Muscle layer of duodenum (tissue), 2 donors: ENCODE data around the gene SNX13.

Experiments
- H3K27ac ChIP-seq: one replicate; pipeline ENCODE4 v1.7.0; 2013; ENCODE audit warnings: mild to moderate bottlenecking, low read length
- H3K27me3 ChIP-seq: one replicate; pipeline ENCODE4 v1.7.0; 2013; ENCODE audit warnings: low read depth, mild to moderate bottlenecking, control low read depth, low read length
- H3K36me3 ChIP-seq, 2 donors: one replicate each; pipeline ENCODE4 v1.7.0; 2013; ENCODE audit warnings: low read length in 2 of 2, control low read depth in 1 of 2, mild to moderate bottlenecking in 1 of 2; ENCODE audit not compliant: insufficient read depth in 2 of 2, control insufficient read depth in 1 of 2
- H3K4me1 ChIP-seq, 2 donors: one replicate each; pipeline ENCODE4 v1.7.0; 2013; ENCODE audit warnings: low read length in 2 of 2, mild to moderate bottlenecking in 2 of 2, control low read depth in 1 of 2, moderate library complexity in 1 of 2; ENCODE audit not compliant: insufficient read depth in 2 of 2, control insufficient read depth in 1 of 2
- H3K4me3 ChIP-seq, 2 donors: one replicate each; pipeline ENCODE4 v1.7.0; 2013; ENCODE audit warnings: low read length in 2 of 2, low read depth in 1 of 2, mild to moderate bottlenecking in 1 of 2
- H3K9me3 ChIP-seq, 2 donors: one replicate each; pipeline ENCODE4 v1.7.0; 2013; ENCODE audit warnings: low read length in 2 of 2, control low read depth in 1 of 2, mild to moderate bottlenecking in 1 of 2; ENCODE audit not compliant: control insufficient read depth in 1 of 2
- donor health status: healthy.

Gene SNX13

GRCh38 chr7:17968791-17969715 is 28.8 kb upstream of the SNX13 start:
- H3K4me1 ChIP-seq = no peaks in the 10 kb centered on the region
- no peaks in the 10 kb centered on the region for H3K9me3 ChIP-seq
- H3K4me3 ChIP-seq = no peak overlapping the region
- no peak overlapping the region for H3K27ac ChIP-seq
- no peaks in the 10 kb centered on the region for H3K27me3 ChIP-seq
- no peaks in the 10 kb centered on the region for H3K36me3 ChIP-seq

GRCh38 chr7:17966706-17967105 is 26.4 kb upstream of the SNX13 start:
- no peaks in the 10 kb centered on the region for H3K9me3 ChIP-seq

GRCh38 chr7:17965603-17966002 is 25.3 kb upstream of the SNX13 start:
- H3K27ac ChIP-seq = no peak overlapping the region
- H3K36me3 ChIP-seq = no peaks in the 10 kb centered on the region
- no peaks in the 10 kb centered on the region for H3K4me1 ChIP-seq
- no peaks in the 10 kb centered on the region for H3K27me3 ChIP-seq
- H3K9me3 ChIP-seq = no peaks in the 10 kb centered on the region
- H3K4me3 ChIP-seq = no peak overlapping the region

More at GRCh38 chr7:17966706-17967105, 26.4 kb upstream of the SNX13 start:
- Histone ChIP-seq H3K27ac (no peak overlapping the region), H3K27me3 (no peaks in the 10 kb centered on the region), H3K36me3 (no peaks in the 10 kb centered on the region), H3K4me3 (no peak overlapping the region), H3K4me1 (no peaks in the 10 kb centered on the region)

DNA sequence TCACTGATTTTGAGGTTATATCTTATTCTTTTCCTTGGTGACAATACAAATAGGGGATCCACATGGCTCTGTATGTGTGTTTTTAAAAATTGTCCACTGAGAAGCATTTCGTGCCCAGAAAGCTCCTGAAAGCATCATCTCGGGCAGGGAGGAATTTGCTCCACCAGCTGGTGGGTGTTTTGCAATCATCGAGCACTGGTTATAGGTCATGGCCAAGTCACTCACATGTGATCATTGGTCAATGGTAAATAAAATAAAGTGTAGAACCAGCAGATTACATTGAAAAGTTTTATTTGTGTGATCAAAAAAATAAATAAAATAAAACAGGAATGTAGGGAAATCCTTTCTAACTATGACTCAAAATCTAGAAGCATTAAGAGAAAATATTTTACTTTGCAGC is 23.0 kb upstream of the SNX13 start:
- H3K27ac ChIP-seq = no peak overlapping the region
- no peak overlapping the region for H3K4me3 ChIP-seq
- H3K36me3 ChIP-seq = no peaks in the 10 kb centered on the region
- no peaks in the 10 kb centered on the region for H3K27me3 ChIP-seq
- H3K4me1 ChIP-seq = no peaks in the 10 kb centered on the region
- no peaks in the 10 kb centered on the region for H3K9me3 ChIP-seq

- no peaks in the 10 kb centered on the region for H3K9me3 ChIP-seq
These were observed 22.4 kb upstream of the SNX13 start for GRCh38 chr7:17962652-17963051.

GRCh38 chr7:17957871-17958270 is 17.6 kb upstream of the SNX13 start:
- Histone ChIP-seq H3K9me3 (no peaks in the 10 kb centered on the region), H3K36me3 (no peaks in the 10 kb centered on the region), H3K27ac (no peak overlapping the region), H3K27me3 (no peaks in the 10 kb centered on the region), H3K4me3 (no peak overlapping the region), H3K4me1 (no peaks in the 10 kb centered on the region)

More at GRCh38 chr7:17962652-17963051, 22.4 kb upstream of the SNX13 start:
- Histone ChIP-seq H3K27me3 (no peaks in the 10 kb centered on the region), H3K4me3 (no peak overlapping the region), H3K4me1 (no peaks in the 10 kb centered on the region), H3K36me3 (no peaks in the 10 kb centered on the region), H3K27ac (no peak overlapping the region)

GRCh38 chr7:17952387-17952786 is 12.1 kb upstream of the SNX13 start:
- Histone ChIP-seq H3K27ac (no peak overlapping the region), H3K27me3 (no peaks in the 10 kb centered on the region), H3K4me1 (no peaks in the 10 kb centered on the region), H3K4me3 (no peak overlapping the region), H3K36me3 (no peaks in the 10 kb centered on the region), H3K9me3 (no peaks in the 10 kb centered on the region)

- Histone ChIP-seq H3K4me3 (no peak overlapping the region), H3K36me3 (no peaks in the 10 kb centered on the region), H3K9me3 (no peaks in the 10 kb centered on the region), H3K27ac (no peak overlapping the region), H3K4me1 (no peaks in the 10 kb centered on the region), H3K27me3 (no peaks in the 10 kb centered on the region)
These were observed 11.5 kb upstream of the SNX13 start for GRCh38 chr7:17951742-17952254.

DNA sequence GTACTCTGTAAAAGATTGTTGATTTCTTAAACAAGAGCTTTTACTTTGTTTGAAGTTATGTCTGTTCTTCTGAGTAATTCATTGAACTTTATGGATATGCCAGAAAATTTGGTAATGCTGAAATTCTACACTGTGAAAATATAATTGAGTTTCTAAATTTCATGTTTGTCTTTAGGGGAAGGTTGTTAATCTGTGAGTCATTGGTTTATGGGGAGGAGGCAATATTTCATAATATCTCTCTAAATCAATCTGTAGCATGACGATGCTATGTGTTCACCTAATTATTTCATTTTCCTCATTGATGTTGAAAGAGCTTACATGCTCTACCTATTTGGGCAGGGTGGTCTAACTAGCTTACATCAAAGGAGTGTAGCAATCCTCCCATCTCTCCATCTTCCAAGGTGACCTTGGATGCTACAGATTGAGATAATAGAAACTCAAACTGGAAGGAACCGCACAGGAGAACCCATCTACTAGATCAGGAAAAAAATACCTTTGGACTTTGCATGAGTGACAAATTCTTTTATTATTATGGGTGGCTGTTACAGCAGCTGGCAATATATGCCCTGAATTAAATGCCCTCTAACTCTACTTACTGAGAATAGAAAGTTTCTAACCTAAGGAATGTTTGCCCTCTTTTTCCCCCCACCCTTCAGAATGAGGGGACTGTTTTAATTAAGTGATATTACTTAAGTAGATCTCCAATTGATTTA is 8.4 kb upstream of the SNX13 start:
- Histone ChIP-seq H3K27me3 (no peaks in the 10 kb centered on the region), H3K4me3 (no peak overlapping the region)

GRCh38 chr7:17947620-17948019 is 7.3 kb upstream of the SNX13 start:
- Histone ChIP-seq H3K9me3 (no peaks in the 10 kb centered on the region), H3K36me3 (no peaks in the 10 kb centered on the region), H3K4me3 (no peak overlapping the region), H3K27me3 (no peaks in the 10 kb centered on the region), H3K4me1 (no peaks in the 10 kb centered on the region), H3K27ac (no peak overlapping the region)

More for the DNA sequence above, 8.4 kb upstream of the SNX13 start:
- no peaks in the 10 kb centered on the region for H3K9me3 ChIP-seq
- H3K36me3 ChIP-seq = no peaks in the 10 kb centered on the region
- no peak overlapping the region for H3K27ac ChIP-seq
- H3K4me1 ChIP-seq = no peaks in the 10 kb centered on the region

- Histone ChIP-seq H3K36me3 (no peaks in the 10 kb centered on the region), H3K4me3 (no peak overlapping the region), H3K4me1 (peaks cover 0 to under 1% of the 10 kb centered on the region in 2 donors), H3K27me3 (no peaks in the 10 kb centered on the region), H3K9me3 (no peaks in the 10 kb centered on the region), H3K27ac (no peak overlapping the region)
These were observed 6.3 kb upstream of the SNX13 start for GRCh38 chr7:17946591-17946990.
